CD4-positive, alpha-beta T cell treated with Interleukin-17A for 4 hours (primary cell): ENCODE data around the gene TUBA8.
"Not testable (repeated sequence)": the region's sequence is repeated elsewhere in the genome, so short reads cannot be mapped to it uniquely, and the experiment has no call there.

Experiments
- DNase-seq: peaks from one replicate; pipeline ENCODE4 v3.0.0-alpha.2; 2020; ENCODE audit warnings: mixed read lengths

Gene TUBA8

GRCh38 chr22:18110194-18110953, at the start of gene TUBA8:
TSS of gene TUBA8 (plus strand) at chr22:18110809. CDS start at chr22:18110866, 57 bp downstream.
- peak; percentile 15 for DNase-seq

GRCh38 chr22:18062421-18062820, 48.2 kb upstream of the TUBA8 start:
- no peak for DNase-seq

GRCh38 chr22:18063306-18063705, 47.3 kb upstream of the TUBA8 start:
- no peak for DNase-seq

- DNase-seq, result not testable (repeated sequence)
Observed at GRCh38 chr22:18063715-18064114, 46.9 kb upstream of the TUBA8 start.

GRCh38 chr22:18064636-18065035, 46.0 kb upstream of the TUBA8 start:
- no peak for DNase-seq

GRCh38 chr22:18065256-18065655, 45.4 kb upstream of the TUBA8 start:
- no peak for DNase-seq

- DNase-seq, result no peak
Observed at GRCh38 chr22:18066181-18066859, 44.3 kb upstream of the TUBA8 start.

GRCh38 chr22:18067121-18067520, 43.5 kb upstream of the TUBA8 start:
- DNase-seq, result no peak

GRCh38 chr22:18067548-18068341, 42.9 kb upstream of the TUBA8 start:
- no peak for DNase-seq

GRCh38 chr22:18068381-18068988, 42.1 kb upstream of the TUBA8 start:
- no peak for DNase-seq

GRCh38 chr22:18069041-18069440, 41.6 kb upstream of the TUBA8 start:
- DNase-seq, result no peak

- DNase-seq, result no peak
Observed at GRCh38 chr22:18070041-18070440, 40.6 kb upstream of the TUBA8 start.

- no peak for DNase-seq
Observed at GRCh38 chr22:18070556-18071306, 39.9 kb upstream of the TUBA8 start.

- not testable (repeated sequence) for DNase-seq
Observed at GRCh38 chr22:18071307-18071967, 39.2 kb upstream of the TUBA8 start.

- DNase-seq, result no peak
Observed at GRCh38 chr22:18071968-18072310, 38.7 kb upstream of the TUBA8 start.

GRCh38 chr22:18073467-18073866, 37.1 kb upstream of the TUBA8 start:
- DNase-seq, result no peak

GRCh38 chr22:18073927-18074326, 36.7 kb upstream of the TUBA8 start:
- not testable (repeated sequence) for DNase-seq

GRCh38 chr22:18075101-18075719, 35.4 kb upstream of the TUBA8 start:
- no peak for DNase-seq

- DNase-seq, result peak; percentile 33
Observed at GRCh38 chr22:18075720-18076497, 34.7 kb upstream of the TUBA8 start.

- DNase-seq, result no peak
Observed at GRCh38 chr22:18077087-18077638, 33.4 kb upstream of the TUBA8 start.
